Measurements from ENCODE around the gene SRR. TPM values are rescaled to one million over a fixed set of nuclear protein-coding genes. Genes with fewer than 3 reads are reported as not detected.

SRR gene
- total and polyA plus RNA-seq, 9 of the 15 experiments (the other 6 are each of a cell fraction or from before 2014, with no cell fraction given), result 5.0 to 19.4 (median 7.9) TPM

DNA sequence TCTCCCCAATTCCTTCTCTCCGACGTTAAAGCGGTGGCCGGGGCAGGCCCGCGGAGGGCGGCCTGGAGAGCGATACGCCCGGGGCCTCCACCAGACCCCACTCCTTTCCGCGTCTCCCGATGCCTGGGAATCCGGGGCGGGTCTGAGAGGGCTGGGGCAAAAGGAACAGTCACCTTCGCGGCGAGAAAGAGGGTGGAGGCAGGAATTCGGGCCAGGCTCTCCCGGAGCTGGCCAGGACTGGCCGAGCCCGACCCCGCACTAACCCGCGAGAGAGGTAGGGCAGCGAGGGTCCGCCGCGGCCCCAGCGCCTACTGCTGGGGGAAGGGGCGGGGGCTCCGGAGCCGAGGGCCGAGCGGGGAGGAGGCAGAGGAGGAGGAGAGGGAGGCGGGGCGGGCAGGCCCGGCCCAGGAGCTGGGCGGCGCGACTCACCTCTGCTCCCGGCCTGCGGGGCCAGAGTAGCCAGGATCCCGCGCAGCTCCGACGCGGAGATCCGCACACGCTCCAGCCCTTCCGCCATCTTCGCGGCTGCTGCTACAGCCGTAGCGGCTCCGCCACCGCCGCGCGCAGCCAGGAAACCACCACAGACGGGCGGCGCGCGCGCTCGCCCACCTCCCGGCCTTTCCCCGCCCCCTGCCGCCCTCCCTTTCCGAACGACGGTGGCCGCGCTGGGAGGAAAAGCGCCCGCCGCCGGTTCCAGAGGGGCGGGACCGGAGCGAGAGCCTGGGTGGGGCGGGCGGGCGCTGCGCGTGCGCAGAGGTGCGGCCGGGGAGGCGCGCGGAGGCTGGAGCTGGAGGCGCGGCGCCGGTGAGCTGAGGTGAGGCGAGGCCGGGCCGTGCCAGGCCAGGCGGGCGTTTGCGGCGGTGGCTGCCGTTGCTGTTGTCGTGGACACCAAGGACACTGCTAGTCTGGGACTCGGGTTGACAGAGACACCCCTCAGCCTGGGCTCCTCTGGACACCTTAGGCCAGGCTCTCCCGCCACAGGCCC lies at the start of gene SRR, which contains the start of gene SMG6 (continued):
- TF ChIP-seq SETDB1 (IDR thresholded peaks at IDR 0.05; ENCODE audit: low read length) (no peak), RBM25 (IDR thresholded peaks at IDR 0.05; ENCODE audit: low read depth, low read length, severe bottlenecking) (peak; percentile 89), ZNF766 (CRISPR knock-in tag; conservative IDR thresholded peaks at IDR 0.05) (no peak), ZSCAN29 (IDR thresholded peaks at IDR 0.05) (no peak), ZNF77 (CRISPR knock-in tag; IDR thresholded peaks at IDR 0.05) (no peak), GTF2A2 (tag; IDR thresholded peaks at IDR 0.05) (no peak), NONO (IDR thresholded peaks at IDR 0.05; ENCODE audit: low read depth in 2 of 2, low read length in 1 of 2) (0 out of 4 replicates have a peak, but pooled peaks of 1 of the 2 experiments have one; percentile 14), MAZ (CRISPR knock-in tag; conservative IDR thresholded peaks at IDR 0.05 in 1 of 2, IDR thresholded peaks at IDR 0.05 in 1 of 2) (peak; percentile 80 to 89), GABPA (tag; conservative IDR thresholded peaks at IDR 0.05; ENCODE audit: low read depth) (0 out of 2 replicates have a peak, but pooled peaks have one; percentile 12), MEIS2 (IDR thresholded peaks at IDR 0.05; ENCODE audit: partially characterized antibody) (peak; percentile 44), GABPB1 (CRISPR knock-in tag; IDR thresholded peaks at IDR 0.05) (0 out of 2 replicates have a peak, but pooled peaks have one; percentile 41), KLF6 (CRISPR knock-in tag; IDR thresholded peaks at IDR 0.05; ENCODE audit: borderline replicate concordance) (no peak), GABPB2 (CRISPR knock-in tag; conservative IDR thresholded peaks at IDR 0.05) (no peak)
- TF ChIP-seq, protein P1, sequence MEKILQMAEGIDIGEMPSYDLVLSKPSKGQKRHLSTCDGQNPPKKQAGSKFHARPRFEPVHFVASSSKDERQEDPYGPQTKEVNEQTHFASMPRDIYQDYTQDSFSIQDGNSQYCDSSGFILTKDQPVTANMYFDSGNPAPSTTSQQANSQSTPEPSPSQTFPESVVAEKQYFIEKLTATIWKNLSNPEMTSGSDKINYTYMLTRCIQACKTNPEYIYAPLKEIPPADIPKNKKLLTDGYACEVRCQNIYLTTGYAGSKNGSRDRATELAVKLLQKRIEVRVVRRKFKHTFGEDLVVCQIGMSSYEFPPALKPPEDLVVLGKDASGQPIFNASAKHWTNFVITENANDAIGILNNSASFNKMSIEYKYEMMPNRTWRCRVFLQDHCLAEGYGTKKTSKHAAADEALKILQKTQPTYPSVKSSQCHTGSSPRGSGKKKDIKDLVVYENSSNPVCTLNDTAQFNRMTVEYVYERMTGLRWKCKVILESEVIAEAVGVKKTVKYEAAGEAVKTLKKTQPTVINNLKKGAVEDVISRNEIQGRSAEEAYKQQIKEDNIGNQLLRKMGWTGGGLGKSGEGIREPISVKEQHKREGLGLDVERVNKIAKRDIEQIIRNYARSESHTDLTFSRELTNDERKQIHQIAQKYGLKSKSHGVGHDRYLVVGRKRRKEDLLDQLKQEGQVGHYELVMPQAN (IDR thresholded peaks at IDR 0.05; ENCODE audit: borderline replicate concordance), result no peak
- TF ChIP-seq, protein P2, sequence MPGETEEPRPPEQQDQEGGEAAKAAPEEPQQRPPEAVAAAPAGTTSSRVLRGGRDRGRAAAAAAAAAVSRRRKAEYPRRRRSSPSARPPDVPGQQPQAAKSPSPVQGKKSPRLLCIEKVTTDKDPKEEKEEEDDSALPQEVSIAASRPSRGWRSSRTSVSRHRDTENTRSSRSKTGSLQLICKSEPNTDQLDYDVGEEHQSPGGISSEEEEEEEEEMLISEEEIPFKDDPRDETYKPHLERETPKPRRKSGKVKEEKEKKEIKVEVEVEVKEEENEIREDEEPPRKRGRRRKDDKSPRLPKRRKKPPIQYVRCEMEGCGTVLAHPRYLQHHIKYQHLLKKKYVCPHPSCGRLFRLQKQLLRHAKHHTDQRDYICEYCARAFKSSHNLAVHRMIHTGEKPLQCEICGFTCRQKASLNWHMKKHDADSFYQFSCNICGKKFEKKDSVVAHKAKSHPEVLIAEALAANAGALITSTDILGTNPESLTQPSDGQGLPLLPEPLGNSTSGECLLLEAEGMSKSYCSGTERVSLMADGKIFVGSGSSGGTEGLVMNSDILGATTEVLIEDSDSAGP (CRISPR knock-in tag; IDR thresholded peaks at IDR 0.05), result no peak
- TF ChIP-seq, protein P3, sequence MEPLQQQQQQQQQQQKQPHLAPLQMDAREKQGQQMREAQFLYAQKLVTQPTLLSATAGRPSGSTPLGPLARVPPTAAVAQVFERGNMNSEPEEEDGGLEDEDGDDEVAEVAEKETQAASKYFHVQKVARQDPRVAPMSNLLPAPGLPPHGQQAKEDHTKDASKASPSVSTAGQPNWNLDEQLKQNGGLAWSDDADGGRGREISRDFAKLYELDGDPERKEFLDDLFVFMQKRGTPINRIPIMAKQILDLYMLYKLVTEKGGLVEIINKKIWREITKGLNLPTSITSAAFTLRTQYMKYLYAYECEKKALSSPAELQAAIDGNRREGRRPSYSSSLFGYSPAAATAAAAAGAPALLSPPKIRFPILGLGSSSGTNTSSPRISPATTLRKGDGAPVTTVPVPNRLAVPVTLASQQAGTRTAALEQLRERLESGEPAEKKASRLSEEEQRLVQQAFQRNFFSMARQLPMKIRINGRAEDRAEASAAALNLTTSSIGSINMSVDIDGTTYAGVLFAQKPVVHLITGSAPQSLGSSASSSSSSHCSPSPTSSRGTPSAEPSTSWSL (CRISPR knock-in tag; IDR thresholded peaks at IDR 0.05; ENCODE audit: borderline replicate concordance), result no peak
- TF ChIP-seq, protein P4, sequence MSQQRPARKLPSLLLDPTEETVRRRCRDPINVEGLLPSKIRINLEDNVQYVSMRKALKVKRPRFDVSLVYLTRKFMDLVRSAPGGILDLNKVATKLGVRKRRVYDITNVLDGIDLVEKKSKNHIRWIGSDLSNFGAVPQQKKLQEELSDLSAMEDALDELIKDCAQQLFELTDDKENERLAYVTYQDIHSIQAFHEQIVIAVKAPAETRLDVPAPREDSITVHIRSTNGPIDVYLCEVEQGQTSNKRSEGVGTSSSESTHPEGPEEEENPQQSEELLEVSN (IDR thresholded peaks at IDR 0.05; ENCODE audit: borderline replicate concordance in 1 of 2, extremely low read depth in 1 of 2, insufficient read depth in 1 of 2, insufficient read length in 1 of 2, low read depth in 1 of 2, low read length in 1 of 2, poor library complexity in 1 of 2, severe bottlenecking in 1 of 2), result peak; percentile 58 to 60
- TF ChIP-seq, protein P5, sequence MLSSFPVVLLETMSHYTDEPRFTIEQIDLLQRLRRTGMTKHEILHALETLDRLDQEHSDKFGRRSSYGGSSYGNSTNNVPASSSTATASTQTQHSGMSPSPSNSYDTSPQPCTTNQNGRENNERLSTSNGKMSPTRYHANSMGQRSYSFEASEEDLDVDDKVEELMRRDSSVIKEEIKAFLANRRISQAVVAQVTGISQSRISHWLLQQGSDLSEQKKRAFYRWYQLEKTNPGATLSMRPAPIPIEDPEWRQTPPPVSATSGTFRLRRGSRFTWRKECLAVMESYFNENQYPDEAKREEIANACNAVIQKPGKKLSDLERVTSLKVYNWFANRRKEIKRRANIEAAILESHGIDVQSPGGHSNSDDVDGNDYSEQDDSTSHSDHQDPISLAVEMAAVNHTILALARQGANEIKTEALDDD (IDR thresholded peaks at IDR 0.05), result no peak
